Subcutaneous adipose tissue (tissue), 4 donors: ENCODE measurements around the gene ITPKB. TPM values are rescaled to one million over a fixed set of nuclear protein-coding genes. Genes with fewer than 3 reads are reported as not detected.

Experiments used
- CTCF ChIP-seq: fragments of 450-650 bp; IDR thresholded peaks from one replicate; pipeline ENCODE4 v1.5.1; 2016; ENCODE audit warnings: low read depth, mild to moderate bottlenecking, control low read depth, antibody characterized with exemption, moderate library complexity
- total RNA-seq, 4 donors: library from RNA; depleted of rRNA; stranded (reverse); fragments of >200 nt; gene quantifications; one replicate each; pipeline ENCODE4 v1.1.0, GENCODE V29; 2016

Gene ITPKB
- total RNA-seq, 4 donors from 2014 or later: 16.6 to 72.5 (median 28.1) TPM

- TF ChIP-seq CTCF: no peak
These were observed 87.9 kb downstream of the ITPKB start for GRCh38 chr1:226651041-226651731.

DNA sequence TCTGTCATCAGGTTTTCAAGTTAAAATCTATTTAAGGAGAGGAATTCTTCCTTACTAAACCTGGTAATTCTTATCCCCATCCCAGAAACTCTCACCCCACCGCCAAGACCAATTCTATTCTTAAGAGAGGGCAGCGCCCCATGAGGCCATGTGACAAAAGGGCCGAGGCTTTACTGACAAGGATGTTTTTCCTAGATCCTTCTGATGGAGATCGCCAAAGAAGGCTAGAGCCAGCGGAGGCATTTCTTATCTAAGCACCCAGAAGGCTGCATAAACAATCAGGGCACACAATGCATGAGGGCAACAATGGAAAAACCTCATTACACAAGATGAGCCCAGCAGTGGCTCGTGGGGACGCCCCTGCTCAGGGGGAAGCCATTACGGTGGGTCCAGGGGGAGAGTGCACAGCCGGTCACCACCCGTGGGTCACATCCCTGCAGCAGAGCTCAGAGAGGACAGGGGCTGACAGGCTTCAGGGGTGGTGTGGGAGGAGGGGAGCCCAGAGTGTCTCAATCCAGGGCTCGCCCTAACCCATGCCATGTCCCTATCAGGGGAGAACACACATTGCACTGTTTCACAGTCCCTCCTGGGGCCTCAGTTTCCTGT is 88.7 kb downstream of the ITPKB start:
- TF ChIP-seq CTCF: no peak

DNA sequence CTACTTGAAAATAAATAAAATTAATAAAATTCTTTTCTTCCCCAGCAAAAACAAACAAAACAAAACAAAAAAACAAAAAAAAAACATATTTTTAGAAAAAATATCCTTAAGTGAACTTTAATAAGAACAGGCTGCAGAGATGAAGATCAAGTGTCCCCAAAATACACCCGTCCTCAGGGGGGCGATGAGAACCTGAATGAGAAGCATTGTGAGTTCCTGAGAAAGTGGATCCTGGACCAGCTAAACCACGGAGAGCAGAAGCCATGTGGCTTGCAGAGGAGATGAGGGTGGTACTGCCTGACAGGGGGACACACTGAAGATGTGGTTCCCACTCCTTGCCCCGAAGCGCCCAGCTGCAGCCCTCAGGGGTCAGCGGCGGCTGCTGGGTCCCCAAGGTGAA is 89.3 kb downstream of the ITPKB start:
- TF ChIP-seq CTCF: no peak

- TF ChIP-seq CTCF: no peak
These were observed 89.8 kb downstream of the ITPKB start for GRCh38 chr1:226649244-226649643.

- no peak for TF ChIP-seq CTCF
These were observed 90.7 kb downstream of the ITPKB start for GRCh38 chr1:226648421-226648820.

DNA sequence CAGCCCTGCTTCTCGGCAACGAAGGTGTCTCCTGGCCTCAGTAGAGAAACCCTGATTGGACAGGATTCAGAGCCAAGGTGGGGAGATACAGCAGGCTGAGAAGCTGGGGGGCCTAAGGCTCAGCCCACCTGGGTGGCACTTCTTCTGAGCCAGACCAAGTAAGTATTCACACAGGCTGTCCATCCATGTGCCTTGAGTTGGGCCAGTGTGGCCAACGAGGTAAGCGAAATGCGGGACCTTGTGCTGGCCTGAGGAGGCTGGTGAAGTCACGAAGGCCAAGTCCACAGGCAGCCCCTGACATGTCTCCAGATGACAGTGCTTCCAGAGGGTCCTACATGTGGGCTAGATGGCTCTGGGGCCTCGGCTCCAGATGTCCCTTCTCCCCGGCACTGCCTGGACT is 91.4 kb downstream of the ITPKB start:
- TF ChIP-seq CTCF: no peak

GRCh38 chr1:226646870-226647449 is 92.1 kb downstream of the ITPKB start:
- TF ChIP-seq CTCF: no peak
